DND-41 (cell line): Measurements from ENCODE around the gene TMEM256.

ENCODE experiments used
- ATAC-seq: fragments of 200-7000 bp; cut with Tn5 transposase; 3 replicates; pipeline ENCODE4 v1.9.1; 2021; ENCODE audit warnings: low read depth; ENCODE audit not compliant: insufficient read depth
- DNase-seq: peaks from one replicate; pipeline ENCODE4 v3.0.0-alpha.2; 2020
- H2AFZ ChIP-seq: 2 replicates; pipeline ENCODE4 v1.6.0; 2012; ENCODE audit warnings: low read depth, low read length
- H3K27ac ChIP-seq: 2 replicates; pipeline ENCODE4 v1.5.1; 2012; ENCODE audit warnings: low read length, inconsistent platforms
- H3K27me3 ChIP-seq: fragments of 200-600 bp; sonication (generic); 2 replicates; pipeline ENCODE4 v1.6.0; 2012; ENCODE audit warnings: low read length, mild to moderate bottlenecking, inconsistent platforms; ENCODE audit not compliant: insufficient read depth, poor library complexity
- H3K36me3 ChIP-seq: 2 replicates; pipeline ENCODE4 v1.5.1; 2012; ENCODE audit warnings: low read length, inconsistent platforms; ENCODE audit not compliant: insufficient read depth
- H3K4me1 ChIP-seq: 2 replicates; pipeline ENCODE4 v1.5.1; 2012; ENCODE audit warnings: mild to moderate bottlenecking, low read length; ENCODE audit not compliant: insufficient read depth
- H3K4me2 ChIP-seq: 2 replicates; pipeline ENCODE4 v1.6.0; 2012; ENCODE audit warnings: mild to moderate bottlenecking, moderate library complexity, low read length, inconsistent platforms; ENCODE audit not compliant: insufficient read depth
- H3K4me3 ChIP-seq, 2 experiments: fragments of 200-600 bp in 1 of 2; shearing (Covaris generic) in 1 of 2; 2 replicates each; pipeline ENCODE4 v1.5.1; 2012 to 2016; ENCODE audit warnings: inconsistent platforms in 2 of 2, low read length in 2 of 2, mild to moderate bottlenecking in 2 of 2, low read depth in 1 of 2, moderate library complexity in 1 of 2
- H3K79me2 ChIP-seq: 2 replicates; pipeline ENCODE4 v1.6.0; 2012; ENCODE audit warnings: low read length, inconsistent platforms; ENCODE audit not compliant: insufficient read depth
- H3K9ac ChIP-seq: 2 replicates; pipeline ENCODE4 v1.6.0; 2012; ENCODE audit warnings: low read depth, mild to moderate bottlenecking, inconsistent platforms, low read length, moderate library complexity
- H3K9me3 ChIP-seq: 2 replicates; pipeline ENCODE4 v1.5.1; 2012; ENCODE audit warnings: low read length, moderate library complexity, mild to moderate bottlenecking, inconsistent platforms; ENCODE audit not compliant: insufficient read depth, severe bottlenecking
- H4K20me1 ChIP-seq: 2 replicates; pipeline ENCODE4 v1.6.0; 2012; ENCODE audit warnings: low read length; ENCODE audit not compliant: insufficient read depth
- EZH2 ChIP-seq: IDR thresholded peaks from 3 replicates; pipeline ENCODE4 v1.6.1; 2012; ENCODE audit warnings: borderline replicate concordance, low read depth, mild to moderate bottlenecking, moderate library complexity, low read length, inconsistent platforms; ENCODE audit not compliant: severe bottlenecking
- TF ChIP-seq, protein P1 (sequence below): IDR thresholded peaks from 2 replicates; pipeline ENCODE4 v1.5.1; 2012; ENCODE audit warnings: borderline replicate concordance, low read length, moderate library complexity, mild to moderate bottlenecking; ENCODE audit not compliant: poor library complexity, severe bottlenecking; ENCODE audit errors: extremely low read depth

Gene TMEM256

DNA sequence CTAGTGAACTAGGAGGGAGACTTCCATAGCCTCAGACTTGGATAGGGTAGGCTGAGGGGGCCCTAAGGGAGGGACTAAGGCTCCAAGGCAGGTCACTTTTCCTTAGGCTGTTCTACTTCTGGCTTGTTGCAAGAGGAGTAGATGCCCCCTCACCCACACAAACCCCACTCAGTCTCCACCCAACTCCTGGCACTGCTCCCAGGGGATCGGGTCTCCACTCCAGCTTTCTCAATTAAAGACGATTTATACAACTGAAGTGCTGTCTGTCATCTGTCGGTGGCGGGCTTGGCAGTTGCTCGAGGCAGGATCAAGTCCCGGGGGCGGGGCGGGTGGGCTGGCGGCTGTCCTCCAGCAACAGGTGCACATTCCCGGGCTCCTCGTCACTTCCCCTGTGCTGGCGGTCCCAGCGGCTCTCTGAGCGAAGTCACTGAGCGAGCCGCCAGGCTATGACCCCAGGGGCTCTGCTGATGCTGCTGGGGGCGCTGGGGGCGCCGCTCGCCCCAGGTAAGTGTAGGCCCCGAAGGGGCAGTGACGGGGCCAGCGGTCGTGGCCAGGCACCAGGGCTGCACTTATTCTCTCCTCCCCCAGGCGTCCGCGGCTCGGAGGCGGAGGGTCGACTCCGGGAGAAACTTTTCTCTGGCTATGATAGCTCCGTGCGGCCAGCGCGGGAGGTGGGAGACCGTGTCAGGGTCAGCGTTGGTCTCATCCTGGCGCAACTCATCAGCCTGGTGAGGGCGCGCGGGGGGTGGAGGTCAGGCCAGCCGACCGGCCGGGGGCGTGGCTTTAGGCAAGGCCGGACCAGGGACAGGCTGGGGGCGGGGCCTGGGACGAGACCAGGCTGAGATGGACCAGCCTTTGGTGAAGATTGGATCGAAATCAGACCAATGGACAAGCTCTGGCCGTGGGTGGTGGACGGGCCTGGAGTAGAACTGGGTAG is 41.1 kb upstream of the TMEM256 start, which contains the start of gene CHRNB1:
Gene CHRNB1, plus strand, starts transcription at position 380 of the 937 bp plus-strand sequence. Its CDS starts 67 bp downstream, at position 447.
- ATAC-seq: peak; percentile 60
- peak within 1 kb of the TSS; percentile 37; the same call in 1 of the 2 replicates for H3K9ac ChIP-seq
- peaks cover 12% of the 10 kb centered on the region for H3K4me1 ChIP-seq
- peak within 1 kb of the TSS; percentile 39; the same call in 1 of the 2 replicates for H2AFZ ChIP-seq
- H3K4me2 ChIP-seq: peak within 1 kb of the TSS; percentile 52
- no peaks in the 10 kb centered on the region for H4K20me1 ChIP-seq
- H3K79me2 ChIP-seq: no peaks in the 10 kb centered on the region
- H3K27me3 ChIP-seq: peaks cover 2% of the 10 kb centered on the region
- peak; percentile 39 for DNase-seq
- TF ChIP-seq EZH2: no peak
- TF ChIP-seq, protein P1, sequence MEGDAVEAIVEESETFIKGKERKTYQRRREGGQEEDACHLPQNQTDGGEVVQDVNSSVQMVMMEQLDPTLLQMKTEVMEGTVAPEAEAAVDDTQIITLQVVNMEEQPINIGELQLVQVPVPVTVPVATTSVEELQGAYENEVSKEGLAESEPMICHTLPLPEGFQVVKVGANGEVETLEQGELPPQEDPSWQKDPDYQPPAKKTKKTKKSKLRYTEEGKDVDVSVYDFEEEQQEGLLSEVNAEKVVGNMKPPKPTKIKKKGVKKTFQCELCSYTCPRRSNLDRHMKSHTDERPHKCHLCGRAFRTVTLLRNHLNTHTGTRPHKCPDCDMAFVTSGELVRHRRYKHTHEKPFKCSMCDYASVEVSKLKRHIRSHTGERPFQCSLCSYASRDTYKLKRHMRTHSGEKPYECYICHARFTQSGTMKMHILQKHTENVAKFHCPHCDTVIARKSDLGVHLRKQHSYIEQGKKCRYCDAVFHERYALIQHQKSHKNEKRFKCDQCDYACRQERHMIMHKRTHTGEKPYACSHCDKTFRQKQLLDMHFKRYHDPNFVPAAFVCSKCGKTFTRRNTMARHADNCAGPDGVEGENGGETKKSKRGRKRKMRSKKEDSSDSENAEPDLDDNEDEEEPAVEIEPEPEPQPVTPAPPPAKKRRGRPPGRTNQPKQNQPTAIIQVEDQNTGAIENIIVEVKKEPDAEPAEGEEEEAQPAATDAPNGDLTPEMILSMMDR: no peak
- no peaks in the 10 kb centered on the region for H3K9me3 ChIP-seq
- peak within 1 kb of the TSS in 1 of 2 experiments; percentile 40; a peak in 2 of 4 replicates for H3K4me3 ChIP-seq
- H3K27ac ChIP-seq: no peak within 1 kb of the TSS
- H3K36me3 ChIP-seq: no peaks in the 10 kb centered on the region

DNA sequence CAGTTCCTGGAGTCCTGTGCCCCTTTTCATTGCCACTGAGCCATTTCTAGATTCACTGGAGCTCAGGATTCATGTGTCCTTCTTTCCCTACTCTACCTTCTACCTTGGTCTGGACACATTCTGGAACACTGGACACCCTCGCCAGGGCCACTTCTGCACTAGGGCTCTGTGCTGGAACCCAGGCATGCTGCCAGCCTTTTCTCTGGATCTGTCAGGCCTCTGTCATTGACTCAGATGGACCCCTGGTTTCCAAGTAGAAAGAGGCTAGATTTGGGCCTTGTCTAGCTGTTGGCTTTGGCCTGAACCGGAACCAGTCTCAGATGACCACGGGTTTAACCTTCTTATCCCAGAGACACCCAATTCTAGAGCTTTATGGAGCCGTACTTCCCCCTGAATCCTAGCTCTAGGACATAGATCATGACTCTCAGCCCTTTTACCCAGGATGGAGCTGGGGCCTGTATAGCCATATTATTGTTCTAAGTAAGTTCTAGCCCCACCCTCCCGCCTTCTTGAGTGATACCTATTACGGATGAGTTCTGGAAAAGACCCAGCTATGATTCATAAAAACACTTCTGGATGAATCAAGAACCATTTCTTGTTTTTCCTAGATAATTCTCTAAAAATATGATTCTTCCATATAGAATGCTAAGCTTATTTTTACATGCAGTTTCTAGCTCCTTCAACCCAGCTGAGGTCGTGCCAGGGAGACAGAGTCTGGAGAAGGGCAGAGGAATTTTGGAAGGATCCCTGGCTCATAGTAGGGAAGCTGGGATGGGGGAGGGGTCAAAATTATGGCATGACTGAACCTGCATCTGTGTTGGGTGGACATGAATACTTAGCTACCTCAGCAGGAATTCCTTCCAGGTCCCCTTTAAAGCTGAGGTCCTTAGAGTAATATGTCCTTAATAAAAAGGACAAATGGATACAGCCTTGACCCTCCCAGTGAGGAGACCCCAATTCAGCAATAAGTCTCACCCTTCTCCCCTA is 39.9 kb upstream of the TMEM256 start:
- peaks cover 2% of the 10 kb centered on the region for H3K27me3 ChIP-seq
- ATAC-seq: no peak
- no peaks in the 10 kb centered on the region for H3K36me3 ChIP-seq
- no peak overlapping the region for H2AFZ ChIP-seq
- 0 out of 2 replicates have a peak overlapping the region, but pooled peaks have one; percentile 52 for H3K4me2 ChIP-seq
- no peaks in the 10 kb centered on the region for H4K20me1 ChIP-seq
- H3K79me2 ChIP-seq: no peaks in the 10 kb centered on the region
- no peak overlapping the region for H3K27ac ChIP-seq
- peaks cover 12% of the 10 kb centered on the region for H3K4me1 ChIP-seq
- no peak overlapping the region for H3K4me3 ChIP-seq
- no peaks in the 10 kb centered on the region for H3K9me3 ChIP-seq
- H3K9ac ChIP-seq: no peak overlapping the region
- DNase-seq: no peak
- TF ChIP-seq EZH2: no peak
- TF ChIP-seq, protein P1: no peak

DNA sequence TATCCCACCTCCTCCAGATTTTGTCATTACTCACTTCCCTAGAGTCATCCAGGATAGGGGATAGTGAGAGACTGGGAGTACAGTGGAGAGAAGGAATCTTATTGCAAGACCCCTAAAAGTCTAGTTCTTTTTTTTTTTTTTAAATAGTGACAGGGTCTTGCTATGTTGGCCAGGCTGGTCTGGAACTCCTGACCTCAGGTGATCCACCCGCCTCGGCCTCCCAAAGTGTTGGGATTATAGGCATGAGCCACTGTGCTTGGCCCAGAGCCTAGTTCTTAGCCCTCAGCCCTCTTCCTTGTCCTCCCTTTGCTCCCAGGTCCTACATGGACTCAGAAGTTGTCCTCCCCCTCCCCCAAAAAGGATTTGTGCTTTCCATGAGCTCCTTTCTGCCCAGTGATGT is 38.2 kb upstream of the TMEM256 start:
- Histone ChIP-seq H3K4me1 (peaks cover 12% of the 10 kb centered on the region), H3K4me2 (no peak overlapping the region), H2AFZ (no peak overlapping the region), H3K79me2 (no peaks in the 10 kb centered on the region), H3K36me3 (no peaks in the 10 kb centered on the region; the same call in 1 of the 2 replicates), H3K4me3 (no peak overlapping the region), H3K27ac (no peak overlapping the region), H3K9me3 (no peaks in the 10 kb centered on the region), H4K20me1 (no peaks in the 10 kb centered on the region), H3K27me3 (peaks cover 2% of the 10 kb centered on the region), H3K9ac (no peak overlapping the region)
- no peak for ATAC-seq
- TF ChIP-seq, protein P1: no peak
- TF ChIP-seq EZH2: no peak
- no peak for DNase-seq
